ENCODE measurements around the gene ITGA7. TPM values are rescaled to one million over a fixed set of nuclear protein-coding genes. Genes with fewer than 3 reads are reported as not detected.

The ITGA7 gene
- total RNA-seq, 1 experiment from 2014 or later = 0.24 TPM

- Histone ChIP-seq H3K4me1 (replicated peaks) (no peaks in the 10 kb centered on the region; the same call in 1 of the 2 replicates), H3K9me3 (replicated peaks) (no peaks in the 10 kb centered on the region), H3K27ac (no peak overlapping the region), H3K4me3 (no peak overlapping the region), H3K36me3 (no peaks in the 10 kb centered on the region), H3K27me3 (replicated peaks) (peaks cover 27% of the 10 kb centered on the region)
- no peak for DNase-seq (ENCODE audit: low read depth in 1 of 2, low spot score in 2 of 2)
Observed at GRCh38 chr12:55704824-55705718, 2.6 kb downstream of the ITGA7 start.

GRCh38 chr12:55703901-55704761, 3.6 kb downstream of the ITGA7 start:
- no peak for DNase-seq (ENCODE audit: low read depth in 1 of 2, low spot score in 2 of 2)
- H3K36me3 ChIP-seq = no peaks in the 10 kb centered on the region
- H3K4me3 ChIP-seq = no peak overlapping the region
- H3K27me3 ChIP-seq (replicated peaks) = peaks cover 24% of the 10 kb centered on the region
- no peak overlapping the region for H3K27ac ChIP-seq
- no peaks in the 10 kb centered on the region; the same call in 1 of the 2 replicates for H3K4me1 ChIP-seq (replicated peaks)
- no peaks in the 10 kb centered on the region for H3K9me3 ChIP-seq (replicated peaks)

- Histone ChIP-seq H3K36me3 (no peaks in the 10 kb centered on the region), H3K27me3 (replicated peaks) (peaks cover 15% of the 10 kb centered on the region), H3K27ac (no peak overlapping the region), H3K9me3 (replicated peaks) (no peaks in the 10 kb centered on the region), H3K4me3 (no peak overlapping the region), H3K4me1 (replicated peaks) (no peaks in the 10 kb centered on the region; the same call in 1 of the 2 replicates)
- no peak for DNase-seq (ENCODE audit: low read depth in 1 of 2, low spot score in 2 of 2)
Observed at GRCh38 chr12:55703288-55703687, 4.4 kb downstream of the ITGA7 start.

GRCh38 chr12:55702861-55703260, 4.8 kb downstream of the ITGA7 start:
- no peaks in the 10 kb centered on the region; the same call in 1 of the 2 replicates for H3K4me1 ChIP-seq (replicated peaks)
- H3K27ac ChIP-seq = no peak overlapping the region
- no peak overlapping the region for H3K4me3 ChIP-seq
- DNase-seq (ENCODE audit: low read depth in 1 of 2, low spot score in 2 of 2) = no peak
- no peaks in the 10 kb centered on the region for H3K9me3 ChIP-seq (replicated peaks)
- H3K36me3 ChIP-seq = no peaks in the 10 kb centered on the region
- H3K27me3 ChIP-seq (replicated peaks) = peaks cover 15% of the 10 kb centered on the region

GRCh38 chr12:55700255-55701018, 7.3 kb downstream of the ITGA7 start:
- no peak for DNase-seq (ENCODE audit: low read depth in 1 of 2, low spot score in 2 of 2)
- Histone ChIP-seq H3K27me3 (replicated peaks) (peaks cover 11% of the 10 kb centered on the region; the same call in 1 of the 2 replicates), H3K4me1 (replicated peaks) (no peaks in the 10 kb centered on the region), H3K9me3 (replicated peaks) (no peaks in the 10 kb centered on the region), H3K4me3 (no peak overlapping the region), H3K27ac (no peak overlapping the region), H3K36me3 (no peaks in the 10 kb centered on the region)

GRCh38 chr12:55699471-55700055, 8.1 kb downstream of the ITGA7 start:
- no peaks in the 10 kb centered on the region for H3K9me3 ChIP-seq (replicated peaks)
- H3K4me1 ChIP-seq (replicated peaks) = no peaks in the 10 kb centered on the region
- peaks cover 8% of the 10 kb centered on the region; the same call in 1 of the 2 replicates for H3K27me3 ChIP-seq (replicated peaks)

GRCh38 chr12:55698965-55699364, 8.7 kb downstream of the ITGA7 start:
- Histone ChIP-seq H3K27ac (no peak overlapping the region), H3K27me3 (replicated peaks) (peaks cover 8% of the 10 kb centered on the region; the same call in 1 of the 2 replicates), H3K9me3 (replicated peaks) (no peaks in the 10 kb centered on the region), H3K36me3 (no peaks in the 10 kb centered on the region), H3K4me1 (replicated peaks) (no peaks in the 10 kb centered on the region), H3K4me3 (no peak overlapping the region)
- DNase-seq (ENCODE audit: low read depth in 1 of 2, low spot score in 2 of 2) = no peak

More at GRCh38 chr12:55699471-55700055, 8.1 kb downstream of the ITGA7 start:
- H3K4me3 ChIP-seq = no peak overlapping the region
- H3K27ac ChIP-seq = no peak overlapping the region
- no peaks in the 10 kb centered on the region for H3K36me3 ChIP-seq
- no peak for DNase-seq (ENCODE audit: low read depth in 1 of 2, low spot score in 2 of 2)

- no peaks in the 10 kb centered on the region for H3K4me1 ChIP-seq (replicated peaks)
- H3K4me3 ChIP-seq = no peak overlapping the region
- no peak for DNase-seq (ENCODE audit: low read depth in 1 of 2, low spot score in 2 of 2)
- H3K36me3 ChIP-seq = no peaks in the 10 kb centered on the region
- H3K27ac ChIP-seq = no peak overlapping the region
- peaks cover 8% of the 10 kb centered on the region; the same call in 1 of the 2 replicates for H3K27me3 ChIP-seq (replicated peaks)
- no peaks in the 10 kb centered on the region for H3K9me3 ChIP-seq (replicated peaks)
Observed at GRCh38 chr12:55698241-55698955, 9.3 kb downstream of the ITGA7 start.

- Histone ChIP-seq H3K4me1 (replicated peaks) (no peaks in the 10 kb centered on the region), H3K27me3 (replicated peaks) (peaks cover 8% of the 10 kb centered on the region; the same call in 1 of the 2 replicates), H3K36me3 (no peaks in the 10 kb centered on the region), H3K27ac (no peak overlapping the region), H3K9me3 (replicated peaks) (no peaks in the 10 kb centered on the region), H3K4me3 (no peak overlapping the region)
- no peak for DNase-seq (ENCODE audit: low read depth in 1 of 2, low spot score in 2 of 2)
Observed at GRCh38 chr12:55697686-55698085, 10.0 kb downstream of the ITGA7 start.

- H3K4me3 ChIP-seq = no peak overlapping the region
- no peak overlapping the region for H3K27ac ChIP-seq
Observed at GRCh38 chr12:55696796-55697462, 10.8 kb downstream of the ITGA7 start.

GRCh38 chr12:55696141-55696540, 11.6 kb downstream of the ITGA7 start:
- no peak for DNase-seq (ENCODE audit: low read depth in 1 of 2, low spot score in 2 of 2)
- no peaks in the 10 kb centered on the region for H3K9me3 ChIP-seq (replicated peaks)
- H3K36me3 ChIP-seq = no peaks in the 10 kb centered on the region
- no peak overlapping the region for H3K4me3 ChIP-seq
- H3K4me1 ChIP-seq (replicated peaks) = no peaks in the 10 kb centered on the region
- no peak overlapping the region for H3K27ac ChIP-seq
- H3K27me3 ChIP-seq (replicated peaks) = peaks cover 8% of the 10 kb centered on the region; the same call in 1 of the 2 replicates

More at GRCh38 chr12:55696796-55697462, 10.8 kb downstream of the ITGA7 start:
- no peak for DNase-seq (ENCODE audit: low read depth in 1 of 2, low spot score in 2 of 2)
- Histone ChIP-seq H3K4me1 (replicated peaks) (no peaks in the 10 kb centered on the region), H3K27me3 (replicated peaks) (peaks cover 8% of the 10 kb centered on the region; the same call in 1 of the 2 replicates), H3K36me3 (no peaks in the 10 kb centered on the region), H3K9me3 (replicated peaks) (no peaks in the 10 kb centered on the region)

GRCh38 chr12:55695349-55695748, 12.4 kb downstream of the ITGA7 start:
- Histone ChIP-seq H3K4me1 (replicated peaks) (no peaks in the 10 kb centered on the region), H3K27ac (no peak overlapping the region), H3K36me3 (no peaks in the 10 kb centered on the region), H3K27me3 (replicated peaks) (peaks cover 8% of the 10 kb centered on the region; the same call in 1 of the 2 replicates), H3K4me3 (no peak overlapping the region), H3K9me3 (replicated peaks) (no peaks in the 10 kb centered on the region)
- no peak for DNase-seq (ENCODE audit: low read depth in 1 of 2, low spot score in 2 of 2)

Data from SJSA1 (cell line).